HL-60 (cell line): ENCODE results near the gene OR8H2.
"Not testable (repeated sequence)": the region's sequence is repeated elsewhere in the genome, so short reads cannot be mapped to it uniquely, and the experiment has no call there.

Experiments
- POLR2AphosphoS5 ChIP-seq: IDR thresholded peaks from 2 replicates; pipeline ENCODE4 v1.6.1; 2012; ENCODE audit warnings: low read depth
- TF ChIP-seq, protein P1 (sequence below): IDR thresholded peaks from one replicate; pipeline ENCODE4 v1.5.1; 2011; ENCODE audit warnings: low read length, control low read depth, inconsistent platforms; ENCODE audit not compliant: insufficient read depth

DNA sequence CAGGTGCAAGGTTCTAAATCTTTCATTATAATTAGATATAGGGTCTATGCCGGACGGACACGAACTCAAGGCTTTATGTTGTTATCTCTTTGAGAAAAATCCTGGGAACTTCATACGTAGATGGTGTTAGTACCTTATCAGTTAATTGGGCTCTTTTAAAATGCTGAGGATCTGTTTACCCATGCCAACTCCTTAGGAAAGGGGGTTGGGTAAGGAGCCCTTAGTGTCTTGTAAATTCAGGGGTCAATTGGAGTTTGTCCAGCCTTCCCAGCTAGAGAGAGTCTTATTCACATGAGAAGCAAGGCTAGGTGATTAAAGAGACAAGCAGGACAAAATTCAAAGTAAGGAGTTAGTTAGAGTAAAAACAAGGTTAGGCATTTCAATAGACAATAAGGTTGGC lies 47.1 kb upstream of the OR8H2 start:
- TF ChIP-seq, protein P1, sequence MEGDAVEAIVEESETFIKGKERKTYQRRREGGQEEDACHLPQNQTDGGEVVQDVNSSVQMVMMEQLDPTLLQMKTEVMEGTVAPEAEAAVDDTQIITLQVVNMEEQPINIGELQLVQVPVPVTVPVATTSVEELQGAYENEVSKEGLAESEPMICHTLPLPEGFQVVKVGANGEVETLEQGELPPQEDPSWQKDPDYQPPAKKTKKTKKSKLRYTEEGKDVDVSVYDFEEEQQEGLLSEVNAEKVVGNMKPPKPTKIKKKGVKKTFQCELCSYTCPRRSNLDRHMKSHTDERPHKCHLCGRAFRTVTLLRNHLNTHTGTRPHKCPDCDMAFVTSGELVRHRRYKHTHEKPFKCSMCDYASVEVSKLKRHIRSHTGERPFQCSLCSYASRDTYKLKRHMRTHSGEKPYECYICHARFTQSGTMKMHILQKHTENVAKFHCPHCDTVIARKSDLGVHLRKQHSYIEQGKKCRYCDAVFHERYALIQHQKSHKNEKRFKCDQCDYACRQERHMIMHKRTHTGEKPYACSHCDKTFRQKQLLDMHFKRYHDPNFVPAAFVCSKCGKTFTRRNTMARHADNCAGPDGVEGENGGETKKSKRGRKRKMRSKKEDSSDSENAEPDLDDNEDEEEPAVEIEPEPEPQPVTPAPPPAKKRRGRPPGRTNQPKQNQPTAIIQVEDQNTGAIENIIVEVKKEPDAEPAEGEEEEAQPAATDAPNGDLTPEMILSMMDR, result not testable (repeated sequence)
- not testable (repeated sequence) for TF ChIP-seq POLR2AphosphoS5
